ENCODE measurements around the gene GFM2. TPM values are rescaled to one million over a fixed set of nuclear protein-coding genes. Genes with fewer than 3 reads are reported as not detected.
"Not testable (repeated sequence)": the region's sequence is repeated elsewhere in the genome, so short reads cannot be mapped to it uniquely, and the experiment has no call there.

GFM2 gene
- total RNA-seq, 3 donors from 2014 or later = 21.4 to 25.1 (median 22.2) TPM

GRCh38 chr5:74686962-74687751, 79.8 kb downstream of the GFM2 start:
- peak; percentile 6 for ATAC-seq
- H3K4me3 ChIP-seq = no peak overlapping the region
- intact Hi-C loops (cut with DNase I, micrococcal nuclease) = no loop called here
- peaks cover 15% of the 10 kb centered on the region for H3K4me1 ChIP-seq (ENCODE audit: low read depth)
- no peak for TF ChIP-seq CTCF (IDR thresholded peaks at IDR 0.05)
- H3K36me3 ChIP-seq (ENCODE audit: low read depth) = no peaks in the 10 kb centered on the region
- no peak for DNase-seq
- no peaks in the 10 kb centered on the region for H3K9me3 ChIP-seq

GRCh38 chr5:74685979-74686631, 80.8 kb downstream of the GFM2 start:
- Histone ChIP-seq H3K9me3 (no peaks in the 10 kb centered on the region), H3K36me3 (ENCODE audit: low read depth) (no peaks in the 10 kb centered on the region), H3K4me3 (no peak overlapping the region), H3K4me1 (ENCODE audit: low read depth) (peaks cover 15% of the 10 kb centered on the region)
- DNase-seq (peak in 2 of 3 donors; percentile 28 to 35), ATAC-seq (peak; percentile 40)
- no peak for TF ChIP-seq CTCF (IDR thresholded peaks at IDR 0.05)
- intact Hi-C loops (cut with DNase I, micrococcal nuclease) = no loop called here

- ATAC-seq (peak; percentile 98), DNase-seq (peak; percentile 95 to 96 (median 95))
- intact Hi-C loops (cut with DNase I, micrococcal nuclease) = no loop called here
- Histone ChIP-seq H3K4me1 (ENCODE audit: low read depth) (peaks cover 15% of the 10 kb centered on the region), H3K36me3 (ENCODE audit: low read depth) (no peaks in the 10 kb centered on the region), H3K4me3 (peak within 1 kb of the TSS; percentile 78), H3K9me3 (no peaks in the 10 kb centered on the region)
- TF ChIP-seq CTCF (IDR thresholded peaks at IDR 0.05) = no peak
These were observed 81.7 kb downstream of the GFM2 start, which contains the start of gene HEXB for GRCh38 chr5:74684900-74685851. Gene HEXB (plus strand): TSS chr5:74685233. CDS start chr5:74685261, 28 bp downstream.

GRCh38 chr5:74679966-74680365, 87.0 kb downstream of the GFM2 start:
- intact Hi-C loops (cut with DNase I, micrococcal nuclease) = no loop called here
- no peaks in the 10 kb centered on the region for H3K4me1 ChIP-seq (ENCODE audit: low read depth)
- H3K9me3 ChIP-seq = no peaks in the 10 kb centered on the region
- ATAC-seq = no peak
- H3K36me3 ChIP-seq (ENCODE audit: low read depth) = no peaks in the 10 kb centered on the region
- DNase-seq = no peak
- no peak for TF ChIP-seq CTCF (IDR thresholded peaks at IDR 0.05)
- no peak overlapping the region for H3K4me3 ChIP-seq

- intact Hi-C loops (cut with DNase I, micrococcal nuclease); H3K9me3 ChIP-seq; ATAC-seq; H3K36me3 ChIP-seq (ENCODE audit: low read depth); DNase-seq; H3K4me1 ChIP-seq (ENCODE audit: low read depth); H3K4me3 ChIP-seq: not testable (repeated sequence)
These were observed 87.6 kb downstream of the GFM2 start for GRCh38 chr5:74679300-74679699.

- intact Hi-C loops (cut with DNase I, micrococcal nuclease); H3K4me3 ChIP-seq; DNase-seq; ATAC-seq; H3K36me3 ChIP-seq (ENCODE audit: low read depth); H3K9me3 ChIP-seq; H3K4me1 ChIP-seq (ENCODE audit: low read depth): not testable (repeated sequence)
These were observed 88.8 kb downstream of the GFM2 start for GRCh38 chr5:74678123-74678522.

GRCh38 chr5:74676466-74676865, 90.5 kb downstream of the GFM2 start:
- H3K36me3 ChIP-seq (ENCODE audit: low read depth); H3K9me3 ChIP-seq; DNase-seq; intact Hi-C loops (cut with DNase I, micrococcal nuclease); H3K4me3 ChIP-seq; ATAC-seq; H3K4me1 ChIP-seq (ENCODE audit: low read depth): not testable (repeated sequence)
